AG04449 (cell line): ENCODE measurements around the gene SPAG9.
"Not testable (repeated sequence)": the region's sequence is repeated elsewhere in the genome, so short reads cannot be mapped to it uniquely, and the experiment has no call there.

Experiments
- CTCF ChIA-PET: fragments of 350-600 bp; formaldehyde crosslinking; extraction: SDS; loops from one replicate; lab custom pipeline; 2021; ENCODE audit warnings: antibody characterized with exemption; lab: Yijun Ruan, JAX
- POLR2A ChIA-PET: fragments of 400-600, 350-600 bp; formaldehyde crosslinking; extraction: SDS; loops from one replicate; lab custom pipeline; 2020; ENCODE audit warnings: antibody characterized with exemption, inconsistent platforms; lab: Yijun Ruan, JAX
- DNase-seq: peaks from one replicate; pipeline ENCODE4 v3.0.0-alpha.2; 2010; ENCODE audit warnings: low read depth, low spot score
- H3K4me3 ChIP-seq: 2 replicates; pipeline ENCODE4 v1.5.1; 2011; ENCODE audit warnings: low read depth, mild to moderate bottlenecking, control low read depth, low read length
- TF ChIP-seq, protein P1 (sequence below): IDR thresholded peaks from one replicate; pipeline ENCODE4 v1.5.1; 2011; ENCODE audit warnings: mild to moderate bottlenecking, moderate library complexity, low read length, control low read depth, inconsistent platforms; ENCODE audit not compliant: insufficient read depth; ENCODE audit errors: missing control alignments

Gene SPAG9

DNA sequence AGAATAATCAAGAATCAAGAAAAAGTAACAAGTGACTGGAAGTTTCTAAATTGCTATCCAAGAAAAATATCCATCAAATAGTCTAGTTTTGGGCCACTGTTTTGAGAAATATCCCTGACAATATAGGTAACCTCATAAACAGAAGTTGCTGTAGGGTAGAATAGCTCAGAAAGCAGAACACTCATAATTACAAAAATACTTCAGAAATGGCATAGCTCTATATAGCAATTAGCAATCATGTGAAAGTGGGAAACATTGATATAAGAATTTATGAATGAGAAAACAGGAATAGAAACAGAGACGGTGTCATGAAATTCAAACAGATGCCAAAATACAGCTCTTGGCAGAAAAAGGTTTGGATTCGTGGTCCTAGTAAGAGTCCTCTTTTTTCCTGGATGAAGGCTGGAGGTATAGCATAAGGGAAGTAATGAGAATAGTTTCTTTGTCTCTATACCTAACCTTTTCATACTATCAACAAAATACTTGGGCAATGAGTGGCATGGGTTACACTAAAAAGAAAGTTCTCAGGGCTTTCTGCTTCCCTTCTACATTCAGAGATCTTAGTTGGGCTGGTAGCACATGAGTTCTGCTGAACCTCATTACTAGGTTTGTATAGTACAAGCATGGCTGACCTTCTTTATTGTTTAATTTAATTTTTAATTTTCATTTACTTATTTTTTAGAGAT lies 33.5 kb downstream of the SPAG9 start:
- H3K4me3 ChIP-seq = no peak overlapping the region
- POLR2A ChIA-PET = interaction anchor here (1.5 kb wide), 1 partner anchor 34 kb away, joined by 3 read pairs; the partner anchor contains the start of gene SPAG9
- DNase-seq = no peak
- CTCF ChIA-PET = interaction anchor here (0.6 to 0.7 kb wide), 2 partner anchors 10 to 51 kb away, joined by 3 read pairs; no protein-coding TSS in a partner anchor
- TF ChIP-seq, protein P1, sequence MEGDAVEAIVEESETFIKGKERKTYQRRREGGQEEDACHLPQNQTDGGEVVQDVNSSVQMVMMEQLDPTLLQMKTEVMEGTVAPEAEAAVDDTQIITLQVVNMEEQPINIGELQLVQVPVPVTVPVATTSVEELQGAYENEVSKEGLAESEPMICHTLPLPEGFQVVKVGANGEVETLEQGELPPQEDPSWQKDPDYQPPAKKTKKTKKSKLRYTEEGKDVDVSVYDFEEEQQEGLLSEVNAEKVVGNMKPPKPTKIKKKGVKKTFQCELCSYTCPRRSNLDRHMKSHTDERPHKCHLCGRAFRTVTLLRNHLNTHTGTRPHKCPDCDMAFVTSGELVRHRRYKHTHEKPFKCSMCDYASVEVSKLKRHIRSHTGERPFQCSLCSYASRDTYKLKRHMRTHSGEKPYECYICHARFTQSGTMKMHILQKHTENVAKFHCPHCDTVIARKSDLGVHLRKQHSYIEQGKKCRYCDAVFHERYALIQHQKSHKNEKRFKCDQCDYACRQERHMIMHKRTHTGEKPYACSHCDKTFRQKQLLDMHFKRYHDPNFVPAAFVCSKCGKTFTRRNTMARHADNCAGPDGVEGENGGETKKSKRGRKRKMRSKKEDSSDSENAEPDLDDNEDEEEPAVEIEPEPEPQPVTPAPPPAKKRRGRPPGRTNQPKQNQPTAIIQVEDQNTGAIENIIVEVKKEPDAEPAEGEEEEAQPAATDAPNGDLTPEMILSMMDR = no peak

DNA sequence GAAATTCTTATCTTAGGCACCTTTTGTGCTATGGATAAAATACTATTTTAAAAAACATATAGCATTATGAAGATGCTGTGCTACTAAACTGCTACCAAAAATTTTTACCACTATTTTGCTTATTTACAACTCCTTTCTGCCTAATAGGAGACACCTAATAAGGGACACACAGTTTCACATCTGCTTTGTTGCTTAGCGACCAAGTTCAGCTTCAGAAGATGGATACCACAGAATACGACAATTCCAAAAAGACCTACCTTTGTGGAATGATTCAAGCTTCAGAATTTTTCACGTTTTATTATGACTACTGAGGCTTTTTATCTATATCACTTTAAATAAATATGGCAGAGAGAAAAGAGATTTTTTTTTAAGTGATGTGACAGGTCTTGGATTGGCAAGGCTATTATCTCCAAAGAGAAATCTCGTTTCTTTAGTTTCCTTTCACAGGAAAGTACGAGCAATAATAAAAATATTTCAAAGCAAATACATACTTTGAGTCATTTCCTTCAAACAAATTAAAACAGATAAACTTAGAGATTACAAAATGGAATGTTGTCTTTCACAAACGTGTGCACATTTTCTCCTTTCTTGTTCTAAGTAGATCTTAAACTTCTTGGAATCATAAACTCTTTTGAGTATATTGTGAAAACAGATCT lies 35.4 kb downstream of the SPAG9 start:
- no peak for DNase-seq
- ChIA-PET CTCF (interaction anchor here (0.9 to 2.0 kb wide), 5 partner anchors 20 to 44 kb away, joined by 3 to 8 read pairs (median 5); partner anchors contain the start of gene SPAG9), POLR2A (interaction anchor here (1.2 to 1.5 kb wide), 2 partner anchors 28 to 36 kb away, joined by 3 read pairs; partner anchors contain the start of gene SPAG9)
- TF ChIP-seq, protein P1 = no peak
- H3K4me3 ChIP-seq = no peak overlapping the region; the same call in 1 of the 2 replicates

DNA sequence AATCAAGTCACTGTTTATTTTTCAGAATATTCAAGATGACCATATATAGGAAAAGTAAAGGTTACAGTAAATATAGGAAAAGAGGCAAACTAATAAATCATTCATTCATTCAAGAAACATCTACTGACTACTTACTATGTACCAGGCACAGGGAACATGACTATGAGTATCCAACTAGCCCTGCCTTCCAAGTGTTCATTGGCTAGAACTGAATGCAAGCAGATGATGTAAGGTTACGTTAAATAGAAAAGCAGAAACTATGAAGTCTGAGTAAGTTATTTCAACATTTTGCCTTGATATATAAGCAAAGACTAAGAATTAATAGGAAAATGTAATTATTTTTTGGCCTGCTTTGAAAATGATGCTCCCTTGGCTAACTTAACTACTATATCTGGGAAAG lies 36.7 kb downstream of the SPAG9 start:
- ChIA-PET POLR2A (no interaction called here), CTCF (no interaction called here)
- TF ChIP-seq, protein P1 = no peak
- DNase-seq = no peak
- H3K4me3 ChIP-seq = no peak overlapping the region

DNA sequence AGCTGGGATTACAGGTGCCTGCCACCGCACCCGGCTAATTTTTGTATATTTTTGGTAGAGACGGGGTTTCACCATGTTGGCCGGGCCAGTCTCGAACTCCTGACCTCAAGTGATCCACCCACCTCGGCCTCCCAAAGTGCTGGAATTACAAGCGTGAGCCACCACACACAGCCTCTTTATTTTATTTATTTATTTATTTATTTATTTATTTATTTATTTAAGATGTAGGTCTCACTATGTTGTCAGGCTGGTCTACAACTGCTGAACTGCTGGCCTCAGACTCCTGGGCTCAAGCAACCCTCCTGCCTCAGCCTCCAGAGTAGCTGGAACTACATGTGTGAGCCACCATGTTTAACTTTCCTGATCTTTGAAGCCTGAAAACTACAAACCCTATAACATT lies 37.3 kb downstream of the SPAG9 start:
- DNase-seq, CTCF ChIA-PET, POLR2A ChIA-PET, H3K4me3 ChIP-seq: not testable (repeated sequence)

DNA sequence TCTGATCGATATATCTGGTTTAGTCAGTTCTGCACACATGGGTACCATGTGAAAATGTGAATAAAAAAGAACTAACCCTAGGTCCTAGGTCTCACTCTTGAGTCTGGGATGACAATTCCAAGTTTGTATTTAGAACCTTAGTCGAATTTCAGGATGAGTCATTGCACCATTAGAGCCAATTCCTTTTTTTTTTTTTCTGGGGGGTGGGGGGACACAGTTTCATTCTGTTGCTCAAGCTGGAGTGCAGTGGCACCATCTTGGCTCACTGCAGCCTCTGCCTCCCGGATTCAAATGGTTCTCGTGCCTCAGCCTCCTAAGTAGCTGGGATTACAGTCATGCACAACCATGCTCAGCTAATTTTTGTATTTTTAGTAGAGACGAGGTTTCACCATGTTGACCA lies 41.6 kb downstream of the SPAG9 start:
- TF ChIP-seq, protein P1 = no peak
- DNase-seq = no peak
- ChIA-PET CTCF (interaction anchor here (1.2 kb wide), 1 partner anchor 12 kb away, joined by 4 read pairs; no protein-coding TSS in a partner anchor), POLR2A (no interaction called here)
- H3K4me3 ChIP-seq = no peak overlapping the region

DNA sequence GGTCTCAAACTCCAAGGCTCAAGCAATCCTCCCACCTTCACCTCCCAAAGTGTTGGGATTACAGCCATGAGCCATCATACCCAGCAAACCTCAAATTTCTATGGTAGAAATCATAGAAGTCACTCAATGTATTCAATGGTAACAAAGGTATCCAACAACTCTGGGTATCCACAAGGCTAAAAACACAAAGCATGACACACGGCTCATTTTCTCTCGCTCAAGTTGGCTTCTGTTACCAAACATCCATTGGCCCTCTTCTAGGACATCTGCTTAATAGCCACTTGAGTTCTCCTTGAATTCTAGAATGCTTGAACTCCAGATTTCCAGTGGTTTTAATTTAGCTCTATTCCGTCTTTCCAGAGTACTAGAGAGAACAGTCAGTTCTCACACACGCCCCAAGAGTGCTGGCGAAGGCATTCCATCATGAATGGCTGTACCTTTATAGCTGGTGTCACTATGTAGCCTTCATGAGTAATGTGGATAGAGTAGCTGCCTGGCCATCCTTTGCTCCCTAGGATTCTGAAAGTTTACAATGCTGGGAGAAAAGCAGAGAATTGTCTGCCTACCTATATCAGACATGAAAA lies 42.6 kb downstream of the SPAG9 start:
- ChIA-PET CTCF (interaction anchor here (0.6 to 1.2 kb wide), 3 partner anchors 11 to 21 kb away, joined by 3 to 4 read pairs (median 3); no protein-coding TSS in a partner anchor), POLR2A (no interaction called here)
- no peak overlapping the region for H3K4me3 ChIP-seq
- no peak for DNase-seq
- TF ChIP-seq, protein P1 = no peak
